Measurements from ENCODE around the gene NSD2. TPM values are rescaled to one million over a fixed set of nuclear protein-coding genes. Genes with fewer than 3 reads are reported as not detected.

NSD2 gene
- polyA plus RNA-seq, 6 donors from 2014 or later, result 2.0 to 15.7 (median 5.3) TPM

- no peaks in the 10 kb centered on the region for H3K4me1 Mint-ChIP-seq
- peaks cover 5 to 8% of the 10 kb centered on the region in 2 donors for H3K36me3 Mint-ChIP-seq
- H3K4me3 Mint-ChIP-seq, result no peak overlapping the region
- ATAC-seq (ENCODE audit: low read depth in 2 of 2) (no peak), DNase-seq (no peak)
- H3K9me3 Mint-ChIP-seq, result no peaks in the 10 kb centered on the region
- H3K27ac Mint-ChIP-seq, result peak overlapping the region in 2 of 6 donors; percentile 48 to 75
- H3K27me3 Mint-ChIP-seq, result no peaks in the 10 kb centered on the region
Observed at GRCh38 chr4:1980561-1981041, 109.4 kb downstream of the NSD2 start.

- Mint-ChIP-seq H3K27ac (peak overlapping the region in 3 of 6 donors; percentile 38 to 70 (median 65)), H3K36me3 (peaks cover 2 to 5% of the 10 kb centered on the region in 2 donors), H3K9me3 (no peaks in the 10 kb centered on the region), H3K4me3 (no peak overlapping the region), H3K4me1 (no peaks in the 10 kb centered on the region), H3K27me3 (no peaks in the 10 kb centered on the region)
- no peak for ATAC-seq (ENCODE audit: low read depth in 2 of 2)
- DNase-seq, result no peak
Observed at GRCh38 chr4:1981251-1982058, 110.3 kb downstream of the NSD2 start.

GRCh38 chr4:1982124-1983052 lies 111.2 kb downstream of the NSD2 start:
- no peak for DNase-seq
- no peaks in the 10 kb centered on the region for H3K9me3 Mint-ChIP-seq
- H3K4me1 Mint-ChIP-seq, result no peaks in the 10 kb centered on the region
- H3K36me3 Mint-ChIP-seq, result peaks cover 0 to 5% of the 10 kb centered on the region in 2 donors
- no peaks in the 10 kb centered on the region for H3K27me3 Mint-ChIP-seq
- ATAC-seq (ENCODE audit: low read depth in 2 of 2), result no peak
- H3K4me3 Mint-ChIP-seq, result no peak overlapping the region
- peak overlapping the region in 2 of 6 donors; percentile 38 to 69 for H3K27ac Mint-ChIP-seq

- Mint-ChIP-seq H3K27ac (no peak overlapping the region), H3K9me3 (no peaks in the 10 kb centered on the region), H3K4me3 (no peak overlapping the region), H3K27me3 (no peaks in the 10 kb centered on the region), H3K4me1 (no peaks in the 10 kb centered on the region), H3K36me3 (peaks cover 0 to 5% of the 10 kb centered on the region in 2 donors)
- ATAC-seq (ENCODE audit: low read depth in 2 of 2), result no peak
- DNase-seq, result no peak
Observed at GRCh38 chr4:1983053-1983845, 112.1 kb downstream of the NSD2 start.

GRCh38 chr4:1983846-1984405 lies 112.7 kb downstream of the NSD2 start:
- H3K27ac Mint-ChIP-seq, result no peak overlapping the region

GRCh38 chr4:1984406-1985191 lies 113.4 kb downstream of the NSD2 start:
- no peak for ATAC-seq (ENCODE audit: low read depth in 2 of 2)
- no peaks in the 10 kb centered on the region for H3K4me1 Mint-ChIP-seq
- no peaks in the 10 kb centered on the region for H3K36me3 Mint-ChIP-seq
- DNase-seq, result no peak
- H3K4me3 Mint-ChIP-seq, result no peak overlapping the region
- H3K27ac Mint-ChIP-seq, result peak overlapping the region in 1 of 6 donors; percentile 33
- H3K9me3 Mint-ChIP-seq, result no peaks in the 10 kb centered on the region
- H3K27me3 Mint-ChIP-seq, result no peaks in the 10 kb centered on the region

More at GRCh38 chr4:1983846-1984405, 112.7 kb downstream of the NSD2 start:
- no peak for ATAC-seq (ENCODE audit: low read depth in 2 of 2)
- no peaks in the 10 kb centered on the region for H3K27me3 Mint-ChIP-seq
- no peaks in the 10 kb centered on the region for H3K9me3 Mint-ChIP-seq
- DNase-seq, result no peak
- peaks cover 0 to 5% of the 10 kb centered on the region in 2 donors for H3K36me3 Mint-ChIP-seq
- H3K4me1 Mint-ChIP-seq, result no peaks in the 10 kb centered on the region
- H3K4me3 Mint-ChIP-seq, result no peak overlapping the region

- H3K4me3 Mint-ChIP-seq, result no peak overlapping the region
- no peak for DNase-seq
- no peaks in the 10 kb centered on the region for H3K36me3 Mint-ChIP-seq
- ATAC-seq (ENCODE audit: low read depth in 2 of 2), result no peak
- H3K27me3 Mint-ChIP-seq, result no peaks in the 10 kb centered on the region
- H3K4me1 Mint-ChIP-seq, result peaks cover 0 to 2% (median 0%) of the 10 kb centered on the region in 3 donors
- H3K27ac Mint-ChIP-seq, result no peak overlapping the region
- no peaks in the 10 kb centered on the region for H3K9me3 Mint-ChIP-seq
Observed at GRCh38 chr4:1985294-1985693, 114.1 kb downstream of the NSD2 start.

GRCh38 chr4:1985780-1986577 lies 114.8 kb downstream of the NSD2 start:
- no peaks in the 10 kb centered on the region for H3K36me3 Mint-ChIP-seq
- H3K4me3 Mint-ChIP-seq, result no peak overlapping the region
- ATAC-seq (ENCODE audit: low read depth in 2 of 2) (no peak), DNase-seq (no peak)
- H3K27ac Mint-ChIP-seq, result no peak overlapping the region
- no peaks in the 10 kb centered on the region for H3K27me3 Mint-ChIP-seq
- no peaks in the 10 kb centered on the region for H3K9me3 Mint-ChIP-seq
- H3K4me1 Mint-ChIP-seq, result peaks cover 0 to 8% (median 0%) of the 10 kb centered on the region in 3 donors

GRCh38 chr4:1986578-1987210 lies 115.5 kb downstream of the NSD2 start:
- Mint-ChIP-seq H3K9me3 (no peaks in the 10 kb centered on the region), H3K36me3 (no peaks in the 10 kb centered on the region), H3K27me3 (no peaks in the 10 kb centered on the region), H3K4me1 (peaks cover 0 to 10% (median 0%) of the 10 kb centered on the region in 3 donors), H3K27ac (no peak overlapping the region), H3K4me3 (no peak overlapping the region)
- DNase-seq, result no peak
- ATAC-seq (ENCODE audit: low read depth in 2 of 2), result no peak

- ATAC-seq (ENCODE audit: low read depth in 2 of 2) (no peak), DNase-seq (no peak)
- Mint-ChIP-seq H3K4me3 (no peak overlapping the region), H3K27me3 (no peaks in the 10 kb centered on the region), H3K36me3 (no peaks in the 10 kb centered on the region), H3K9me3 (no peaks in the 10 kb centered on the region), H3K4me1 (peaks cover 0 to 10% (median 0%) of the 10 kb centered on the region in 3 donors), H3K27ac (peak overlapping the region in 1 of 6 donors; percentile 56)
Observed at GRCh38 chr4:1987296-1987695, 116.1 kb downstream of the NSD2 start.

GRCh38 chr4:1987721-1988326 lies 116.6 kb downstream of the NSD2 start:
- Mint-ChIP-seq H3K27ac (peak overlapping the region in 2 of 6 donors; percentile 33 to 56), H3K36me3 (no peaks in the 10 kb centered on the region)

More at GRCh38 chr4:1987721-1988326, 116.6 kb downstream of the NSD2 start:
- Mint-ChIP-seq H3K4me1 (peaks cover 0 to 10% (median 0%) of the 10 kb centered on the region in 3 donors), H3K9me3 (no peaks in the 10 kb centered on the region), H3K27me3 (no peaks in the 10 kb centered on the region), H3K4me3 (no peak overlapping the region)
- DNase-seq (no peak), ATAC-seq (ENCODE audit: low read depth in 2 of 2) (no peak)
